Activated naive CD4-positive, alpha-beta T cell treated with Interleukin-2 at 50 U/mL for 16 hours (primary cell): ENCODE measurements around the gene PRKCA.

ENCODE experiments used
- DNase-seq: peaks from one replicate; pipeline ENCODE4 v3.0.0-alpha.2; 2020

Gene PRKCA

DNA sequence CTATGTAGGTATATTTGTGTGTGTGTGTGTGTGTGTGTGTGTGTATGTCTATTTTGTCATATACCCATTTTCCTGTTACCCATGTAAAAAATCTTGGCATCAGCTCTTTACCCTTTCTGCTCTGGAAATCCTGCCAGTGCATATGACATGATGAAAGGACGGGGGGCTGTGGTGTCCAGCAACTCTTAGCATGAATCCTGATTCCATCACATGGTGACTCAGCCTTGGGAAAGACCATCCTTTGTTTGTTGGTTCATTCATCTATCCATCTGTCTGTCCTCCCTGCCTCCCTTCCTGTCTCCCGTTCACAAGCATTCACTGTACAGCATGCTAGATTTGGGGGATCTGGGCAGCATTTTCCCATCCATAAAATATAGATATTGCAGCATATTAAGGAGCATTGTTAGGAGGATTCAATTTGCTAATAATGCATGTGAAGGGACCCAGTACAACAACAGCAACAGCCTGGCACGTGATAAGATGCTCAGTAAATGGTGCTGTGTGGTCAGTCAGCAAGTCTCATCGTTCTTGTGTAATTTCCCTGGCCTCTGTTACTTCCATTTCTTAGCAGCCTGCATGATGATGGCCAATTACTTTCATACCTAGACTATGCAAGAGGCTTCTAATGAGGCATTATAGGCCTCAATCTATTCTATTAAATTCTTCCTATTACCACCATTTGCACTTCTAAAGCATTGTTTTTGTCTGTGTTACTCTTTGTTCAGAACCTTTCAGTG is 191.0 kb downstream of the PRKCA start:
- no peak for DNase-seq

DNA sequence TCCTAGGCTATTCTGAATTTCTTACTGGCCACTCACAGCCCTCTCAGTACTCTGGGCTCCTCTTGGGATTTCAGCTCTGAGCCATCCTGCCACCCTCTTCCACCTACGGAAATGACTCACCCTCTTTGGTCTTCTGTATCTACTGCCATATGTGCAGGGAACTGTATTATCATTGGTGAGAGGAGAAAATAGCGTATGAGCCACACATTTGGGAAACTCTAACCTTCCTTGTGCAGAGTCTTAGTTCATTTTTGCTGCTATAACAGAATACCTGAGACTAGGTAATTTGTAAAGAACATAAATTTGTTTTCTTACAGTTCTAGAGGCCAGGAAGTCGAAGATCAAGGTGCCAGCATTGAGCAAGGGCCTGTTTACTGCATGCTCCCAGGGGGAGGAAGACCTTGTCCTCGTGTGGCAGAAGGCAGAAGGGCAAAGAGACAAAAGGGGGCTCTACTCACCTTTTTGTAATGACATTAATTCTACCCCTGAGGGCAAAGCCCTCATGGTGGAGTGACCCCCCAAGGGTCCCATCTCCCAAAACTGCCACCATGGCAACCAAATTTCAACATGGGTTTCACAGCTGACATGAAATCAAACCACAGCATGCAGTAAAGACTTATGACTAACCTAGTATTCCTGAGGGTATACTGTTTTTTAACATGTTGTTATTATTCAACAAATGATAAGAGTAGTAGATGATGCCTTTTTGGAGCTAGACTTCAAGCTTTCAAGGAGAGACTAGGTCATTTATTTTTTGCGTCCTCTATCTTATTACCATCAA is 191.8 kb downstream of the PRKCA start:
- no peak for DNase-seq

DNA sequence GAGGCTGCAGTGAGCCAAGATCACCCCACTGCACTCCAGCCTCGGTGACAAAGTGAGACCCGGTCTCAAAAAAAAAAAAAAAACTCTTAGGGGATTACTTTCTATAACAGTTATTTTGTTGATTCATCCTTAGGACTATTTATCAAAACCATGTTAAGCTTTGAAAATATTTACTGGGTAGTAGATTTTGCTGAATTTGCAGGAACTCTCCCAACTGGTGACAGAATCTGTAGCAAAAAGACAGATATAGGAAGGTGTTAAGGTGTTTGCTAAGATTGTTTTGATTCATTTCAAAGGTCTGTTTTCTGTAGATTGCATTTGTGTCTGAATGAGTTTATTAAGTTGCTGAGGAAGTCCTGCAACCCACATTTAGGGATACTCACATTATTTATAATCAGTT is 192.6 kb downstream of the PRKCA start:
- no peak for DNase-seq

DNA sequence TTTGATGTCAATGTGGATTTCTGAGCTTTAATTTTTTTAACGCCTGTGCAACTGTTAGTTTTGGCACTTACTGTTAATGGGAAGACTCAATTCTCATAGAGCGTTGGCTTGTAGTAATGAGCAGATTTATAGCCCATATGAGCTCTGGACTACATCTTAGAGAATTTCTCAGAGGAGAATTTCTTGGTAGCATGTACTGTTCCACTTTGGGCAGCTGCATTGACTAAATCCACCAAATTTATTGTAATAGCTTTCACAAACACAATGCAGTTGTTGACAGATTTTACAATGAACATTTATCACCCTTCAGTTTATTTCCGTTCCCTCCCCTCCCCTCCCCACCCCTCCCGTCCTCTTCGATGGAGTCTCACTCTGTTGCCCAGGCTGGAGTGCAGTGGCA is 193.9 kb downstream of the PRKCA start:
- no peak for DNase-seq

DNA sequence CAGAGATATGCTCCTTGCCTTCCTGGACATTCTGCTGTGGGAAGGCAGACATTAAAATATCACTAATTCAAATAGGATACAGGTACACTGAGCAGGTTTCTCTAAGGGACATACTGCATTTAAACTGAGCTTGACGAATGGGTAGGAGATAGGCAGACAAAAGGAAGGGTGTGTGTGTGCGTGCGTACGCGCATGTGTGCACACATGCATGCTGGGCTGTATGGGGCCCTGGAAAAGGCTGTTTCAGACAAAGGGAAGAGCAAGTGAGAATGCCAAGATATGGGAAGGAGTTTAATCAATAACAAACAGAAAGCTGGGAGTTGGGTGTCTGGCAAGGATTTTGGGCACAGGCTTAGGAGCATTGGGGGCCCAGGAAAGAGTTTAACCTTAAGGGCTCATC is 196.2 kb downstream of the PRKCA start:
- DNase-seq, result no peak

DNA sequence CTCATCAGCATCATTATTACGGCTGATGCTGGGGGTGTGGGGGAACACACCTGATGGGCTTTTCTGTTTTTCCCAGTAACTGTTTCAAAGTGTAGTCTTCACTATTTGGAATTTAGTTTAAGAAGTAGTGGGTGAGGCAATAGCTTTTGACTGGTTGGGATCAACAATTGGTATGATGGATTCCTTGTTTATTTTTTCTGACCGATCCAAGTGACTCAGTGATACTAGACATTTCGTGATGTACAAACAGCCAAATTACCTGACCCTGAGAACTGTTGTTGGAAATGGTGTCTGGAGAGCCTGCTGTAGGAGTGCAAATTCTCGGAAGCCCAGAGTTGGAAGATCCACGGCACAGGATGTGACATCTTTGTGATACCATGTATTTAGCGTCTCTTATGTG is 204.2 kb downstream of the PRKCA start:
- no peak for DNase-seq

DNA sequence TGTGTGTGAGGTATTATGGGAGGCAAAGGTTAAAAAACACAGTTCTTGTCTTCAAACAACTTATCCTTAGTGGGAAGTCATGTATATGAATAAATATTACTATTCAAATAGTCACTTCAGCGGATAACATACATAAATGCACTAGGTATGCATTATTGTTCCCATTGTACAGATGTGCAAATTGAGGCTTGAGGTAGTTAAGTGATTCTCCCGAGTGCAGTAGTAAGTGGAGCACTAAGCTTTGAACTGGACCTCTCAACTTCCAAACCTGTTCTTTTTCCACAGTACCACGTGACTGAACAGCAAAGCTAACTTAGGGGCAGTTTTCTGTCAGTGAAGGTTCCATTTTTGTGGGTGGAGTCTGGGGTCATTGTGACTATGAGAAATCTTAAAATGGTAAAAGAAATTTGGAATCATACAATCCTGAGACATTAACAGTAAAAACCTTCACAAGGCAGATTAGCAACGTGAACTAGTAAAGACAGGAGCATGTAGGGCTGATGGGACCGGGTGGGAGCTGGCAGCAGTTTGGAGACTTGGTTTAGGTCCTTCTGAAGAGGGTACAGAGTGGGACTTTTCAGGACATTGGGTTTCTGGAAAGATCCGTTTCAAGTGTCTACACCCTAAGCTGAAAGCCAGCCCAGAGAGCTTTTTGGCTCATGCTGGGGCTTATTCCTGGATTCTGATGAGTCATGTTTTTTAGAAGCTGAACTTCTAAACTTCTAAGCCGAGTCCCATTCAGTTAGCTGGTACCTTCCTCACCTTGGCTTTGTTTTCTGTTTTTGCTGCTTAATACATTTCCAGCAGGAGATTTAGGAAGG is 204.9 kb downstream of the PRKCA start:
- DNase-seq, result peak; percentile 15

DNA sequence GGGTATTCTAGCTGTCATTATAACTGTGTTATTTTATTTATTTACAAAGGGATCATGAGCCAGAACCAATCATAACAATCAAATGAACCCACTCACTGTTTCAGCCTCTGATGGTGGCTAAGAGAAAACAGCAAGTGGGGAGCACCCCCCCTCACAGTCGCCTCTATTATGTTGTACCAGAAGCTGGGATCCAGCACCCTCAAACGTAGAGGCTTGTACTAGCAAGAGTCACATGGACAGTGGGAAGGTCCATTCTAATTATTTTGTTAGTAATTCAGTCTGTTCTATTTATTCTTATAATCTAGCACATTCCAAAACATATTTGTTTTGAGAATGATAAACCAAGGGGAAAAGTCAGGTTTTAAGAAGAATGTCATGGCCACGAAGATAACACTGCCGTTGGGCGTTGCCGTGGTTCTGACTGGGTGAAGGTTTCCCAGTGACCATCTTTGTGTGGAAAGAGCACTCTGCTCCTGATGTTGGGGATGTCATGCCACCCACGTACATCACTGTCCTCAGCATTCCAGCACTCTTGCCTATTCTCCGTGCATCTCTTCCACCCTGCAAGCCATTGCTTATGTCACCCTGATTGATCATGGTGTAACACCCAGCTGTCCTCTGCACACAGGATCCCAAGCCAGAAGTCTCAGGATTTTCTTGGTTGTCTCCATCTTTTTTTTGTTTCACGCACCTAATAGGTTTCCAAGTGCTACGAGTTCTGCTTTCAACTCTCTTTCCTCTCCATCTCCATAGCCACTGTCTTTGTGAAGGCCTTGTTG is 205.8 kb downstream of the PRKCA start:
- DNase-seq, result no peak

DNA sequence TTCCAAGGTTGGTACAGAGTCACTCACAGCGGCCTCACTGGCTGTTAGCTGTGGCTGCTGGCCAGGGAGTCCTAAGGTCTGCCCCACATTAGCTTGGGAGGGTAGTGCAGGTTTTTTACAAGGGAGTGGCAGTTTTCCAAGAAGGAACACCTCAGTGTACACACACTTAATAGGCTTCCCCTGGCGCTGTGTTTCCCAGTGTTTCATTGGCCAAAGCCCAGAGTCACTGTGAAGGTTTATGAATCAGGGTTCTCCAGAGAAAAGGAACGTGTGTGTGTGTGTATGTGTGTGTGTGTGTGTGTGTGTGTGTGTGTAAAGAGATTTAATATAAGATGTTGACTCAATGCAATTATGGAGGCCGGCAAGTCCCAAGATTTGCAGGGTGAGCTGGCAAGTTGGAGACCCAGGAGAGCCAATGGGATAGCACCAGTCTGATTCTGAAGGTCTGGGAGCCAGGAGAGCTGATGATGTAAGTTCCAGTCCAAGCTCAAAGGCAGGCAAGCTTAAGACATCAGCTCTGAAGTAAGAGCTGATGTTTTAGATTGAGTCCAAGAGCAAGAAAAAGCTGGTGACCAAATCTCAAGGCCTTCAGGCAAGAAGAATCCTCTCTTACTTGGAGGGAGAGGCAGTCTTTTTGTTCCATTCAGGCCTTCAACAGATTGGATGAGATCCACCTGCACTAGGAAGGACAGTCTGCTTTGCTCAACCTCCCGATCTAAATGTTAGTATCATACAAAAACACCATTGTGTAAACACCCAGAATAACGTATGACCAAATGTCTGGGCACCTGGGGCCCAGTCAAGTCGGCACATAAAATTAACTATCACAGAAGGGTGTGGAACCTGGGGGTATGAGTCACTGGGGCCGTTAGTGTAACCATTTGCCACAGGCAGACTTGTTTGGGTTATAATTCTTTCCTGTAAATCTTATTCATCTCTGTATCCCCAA is 206.8 kb downstream of the PRKCA start:
- peak; percentile 70 for DNase-seq

DNA sequence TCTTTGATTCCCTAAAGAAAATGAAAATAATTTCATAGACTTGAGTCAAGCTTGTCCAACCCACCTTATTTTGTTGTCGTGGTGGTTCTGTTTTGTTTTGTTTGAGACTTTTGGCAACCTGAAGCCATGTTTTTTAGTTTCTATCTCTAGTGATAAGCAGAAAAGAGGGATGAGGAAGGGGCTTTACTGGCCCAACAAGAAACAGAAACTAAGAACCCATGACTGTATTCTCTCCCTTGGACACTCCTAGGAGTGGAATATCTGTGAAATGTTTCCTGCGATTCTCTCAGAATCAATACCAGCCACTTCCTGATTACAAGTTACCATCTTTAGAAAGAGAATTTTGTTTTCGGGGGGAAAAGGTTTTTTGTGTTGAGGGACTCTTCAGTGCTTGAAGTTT is 207.5 kb downstream of the PRKCA start:
- DNase-seq, result no peak

DNA sequence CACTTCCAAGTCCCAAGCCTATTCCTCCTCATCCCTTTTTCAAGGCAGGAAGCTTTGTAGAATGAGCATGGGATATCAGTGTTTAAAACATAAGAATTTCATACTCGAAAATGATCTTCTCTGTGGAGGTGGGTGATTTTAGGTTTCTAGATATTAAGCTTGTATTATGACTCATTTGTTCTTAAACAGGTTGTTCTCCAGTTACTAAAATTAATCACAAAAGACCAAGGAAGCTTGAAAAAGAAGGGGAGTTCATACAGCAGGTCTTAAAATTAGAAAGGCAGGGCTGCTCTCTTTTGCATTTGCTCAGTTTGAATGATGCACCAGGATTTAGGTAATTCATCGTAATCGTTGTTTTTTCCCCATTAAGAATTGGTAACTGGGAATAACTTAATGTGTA is 208.7 kb downstream of the PRKCA start:
- no peak for DNase-seq

DNA sequence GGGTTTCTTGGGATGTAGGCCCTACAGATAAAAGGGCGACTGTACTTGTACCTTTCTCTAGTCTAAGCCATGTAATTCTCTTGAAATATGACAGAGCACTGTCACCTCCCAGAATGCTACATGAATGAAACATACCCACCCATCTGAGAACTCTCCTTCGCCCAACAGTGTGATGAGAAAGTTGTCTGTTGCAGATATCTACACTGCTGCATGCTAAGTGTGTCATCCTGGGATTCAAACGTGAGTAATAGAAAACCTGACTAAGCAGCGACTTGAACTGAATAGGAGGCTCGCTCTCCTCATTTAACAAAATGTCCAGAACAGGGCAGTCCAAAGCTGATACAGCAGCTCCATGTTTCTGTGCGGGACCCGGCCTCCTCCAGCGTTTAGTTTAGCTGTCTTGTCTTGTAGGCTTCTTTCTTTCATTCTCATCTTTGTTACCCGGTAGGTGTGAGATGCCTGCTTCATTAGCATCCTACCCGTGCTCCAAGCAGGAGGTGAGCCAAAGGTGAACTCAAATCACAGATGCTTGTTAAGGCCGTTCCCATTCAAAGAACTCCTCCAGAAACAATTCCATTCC is 211.9 kb downstream of the PRKCA start:
- DNase-seq, result peak; percentile 26

DNA sequence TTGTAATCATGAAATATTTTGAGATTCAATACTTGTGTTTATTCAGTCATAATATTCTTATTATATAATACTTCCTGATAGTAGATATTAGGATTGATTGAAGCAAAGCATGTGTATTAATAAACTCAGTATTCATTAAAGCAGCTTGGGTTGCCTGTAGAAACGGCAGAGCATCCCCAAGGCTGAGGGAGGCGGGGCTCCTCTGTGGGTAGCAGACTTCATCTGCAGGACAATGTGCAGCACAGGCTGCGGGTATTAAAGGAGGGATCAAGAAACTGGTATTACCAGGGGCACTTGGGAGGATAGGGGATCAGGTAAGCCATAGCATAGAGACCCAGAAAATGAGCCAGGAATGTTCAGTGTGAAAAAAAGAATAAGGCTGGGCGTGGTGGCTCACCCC is 213.6 kb downstream of the PRKCA start:
- DNase-seq, result no peak

DNA sequence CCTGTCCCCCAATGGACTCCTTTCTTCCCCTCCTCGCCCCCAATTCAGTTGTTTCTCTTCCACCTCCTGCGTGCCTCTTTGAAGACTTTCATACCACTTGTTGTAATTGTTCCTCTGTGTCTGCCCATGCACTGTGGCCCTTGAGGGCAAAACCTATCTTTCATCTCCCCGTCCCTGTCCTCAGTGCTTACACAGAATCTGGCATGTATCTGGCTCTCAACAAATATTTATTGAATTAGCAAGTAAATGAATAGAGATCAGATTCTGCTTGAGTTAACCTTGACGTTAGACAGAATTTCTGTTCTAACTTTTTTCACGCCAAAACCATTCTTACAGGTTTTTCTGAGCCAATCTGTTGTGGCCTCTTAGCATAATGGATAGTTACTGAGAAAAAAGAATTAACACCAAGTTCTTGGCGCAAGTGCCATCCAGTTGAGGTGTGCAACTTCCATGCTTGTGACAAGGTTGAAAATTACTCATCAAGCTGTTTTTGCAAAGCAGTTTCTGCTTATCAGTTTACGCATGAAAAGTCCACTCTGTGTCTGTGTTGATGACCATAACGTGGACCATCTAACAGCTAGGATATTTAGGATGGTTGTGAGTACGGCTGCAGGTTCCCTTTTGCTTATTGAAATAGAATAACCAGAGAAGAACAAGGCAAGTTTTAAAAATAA is 215.1 kb downstream of the PRKCA start:
- DNase-seq, result no peak

DNA sequence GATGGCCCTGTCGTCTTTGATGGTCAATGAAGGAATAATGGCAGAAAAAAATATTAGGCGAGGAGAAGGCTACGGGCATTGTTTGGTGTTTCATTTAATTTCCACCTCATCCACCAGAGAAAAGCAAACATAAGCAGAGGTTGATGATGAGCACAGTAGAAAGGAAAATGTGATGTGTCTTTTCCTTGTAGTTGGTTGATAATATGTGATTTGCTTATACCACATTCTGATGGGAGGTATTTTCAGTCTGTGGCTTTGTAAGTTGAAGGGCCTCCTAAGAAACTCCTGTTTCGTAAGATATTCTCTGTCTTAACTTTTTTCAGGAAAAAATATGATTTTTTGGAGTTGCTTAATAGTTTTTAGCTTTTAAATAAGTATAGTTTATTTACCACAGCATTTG is 215.7 kb downstream of the PRKCA start:
- DNase-seq, result no peak

DNA sequence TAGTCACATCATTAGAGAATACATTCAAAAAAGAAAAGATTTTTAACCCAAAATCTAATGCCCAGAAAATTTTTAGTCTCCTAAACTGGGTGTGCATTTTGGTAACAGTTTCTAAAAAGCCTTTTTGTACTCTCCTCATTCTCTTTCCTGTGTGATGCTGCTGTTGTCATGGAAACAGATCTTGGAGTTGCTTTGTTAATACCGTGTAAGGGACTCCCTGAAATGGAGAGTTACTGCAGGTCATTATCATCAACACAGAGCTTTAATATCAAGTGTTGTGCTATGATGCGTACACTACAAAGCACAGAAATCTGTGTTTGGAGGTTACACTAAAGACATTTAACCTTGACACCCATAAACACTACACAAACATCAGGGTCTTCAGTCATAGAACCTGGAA is 216.3 kb downstream of the PRKCA start:
- DNase-seq, result no peak

DNA sequence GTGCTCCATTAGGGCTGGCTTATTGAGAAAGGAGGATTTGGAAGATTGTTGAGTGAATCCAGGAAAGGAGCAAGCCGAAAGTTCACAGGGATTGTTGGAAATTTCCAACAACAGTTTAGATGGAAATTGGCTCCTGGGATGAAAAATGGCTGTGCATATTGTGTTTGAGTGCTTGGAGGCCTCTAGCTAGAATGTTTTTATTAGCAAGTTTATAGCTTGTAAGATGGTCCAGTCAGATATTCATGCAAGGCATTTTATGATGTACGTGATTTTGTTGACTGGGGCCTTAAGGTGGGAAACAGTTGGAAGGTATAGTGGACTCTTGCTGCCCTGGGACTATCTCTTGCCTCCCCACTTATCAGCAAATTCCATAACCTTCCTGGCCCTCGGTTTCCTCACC is 216.7 kb downstream of the PRKCA start:
- DNase-seq, result no peak

DNA sequence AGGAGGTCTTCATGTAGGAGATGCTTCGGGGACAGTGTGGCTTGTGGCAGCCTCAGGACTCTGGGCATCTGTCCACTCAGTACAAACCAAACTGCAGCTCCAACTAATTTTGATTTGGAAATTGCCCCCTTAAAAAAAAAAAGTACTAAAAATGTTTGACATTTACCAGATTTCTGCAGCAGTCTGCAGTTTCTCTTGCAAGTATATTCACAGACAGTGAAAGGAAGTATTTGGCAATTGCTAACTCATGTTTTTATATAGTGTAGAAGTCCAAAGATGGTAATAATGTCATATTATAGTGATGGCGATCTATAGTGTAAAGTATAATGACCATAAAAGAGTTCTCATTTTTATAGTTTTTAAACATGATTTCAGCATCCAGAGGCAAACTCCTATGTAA is 218.6 kb downstream of the PRKCA start:
- DNase-seq, result no peak

DNA sequence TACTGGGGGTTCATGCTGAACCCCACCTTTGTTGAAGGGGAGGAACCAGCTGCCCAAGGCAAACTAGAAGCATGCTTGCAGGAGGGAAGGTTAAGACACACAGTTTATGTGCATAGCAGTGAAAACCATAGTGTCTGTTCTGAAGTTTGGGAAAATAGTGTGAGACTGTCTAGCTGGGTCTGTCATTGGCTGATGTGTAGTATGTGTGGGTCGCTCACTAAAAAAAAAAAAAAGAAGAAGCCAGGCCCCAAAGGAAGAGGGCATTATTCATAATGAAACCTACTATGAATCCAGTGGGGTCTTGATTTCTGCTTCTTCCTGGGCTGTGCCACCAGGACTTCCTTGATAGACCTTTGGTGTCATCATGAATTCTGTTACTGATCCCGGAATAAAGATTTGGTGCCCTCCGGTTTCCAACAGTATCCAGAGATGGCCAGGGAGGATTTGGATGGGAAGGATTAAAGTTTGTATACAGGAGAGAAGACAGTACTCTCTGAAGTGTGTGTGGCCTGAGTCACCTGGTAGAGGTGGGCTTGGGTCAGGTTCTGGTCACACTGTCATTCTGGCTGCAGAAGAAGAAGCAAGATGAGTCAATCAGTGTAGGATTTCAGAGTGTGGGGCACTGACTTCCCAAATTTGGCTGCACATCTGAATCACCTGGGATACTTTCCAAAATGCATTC is 220.3 kb downstream of the PRKCA start:
- DNase-seq, result no peak
